HCT116 (cell line): ENCODE measurements around the gene KCNV2. TPM values are rescaled to one million over a fixed set of nuclear protein-coding genes. Genes with fewer than 3 reads are reported as not detected.

Experiments used
- ATAC-seq: fragments of 200-7000 bp; cut with Tn5 transposase; 2 replicates; pipeline ENCODE4 v1.9.1; 2020; ENCODE audit warnings: mild to moderate bottlenecking, moderate library complexity
- BruUV-seq: library from RNA; stranded (reverse); fragments of 400-500 nt; replicated peaks from 2 replicates; lab custom pipeline; 2021; lab: Mats Ljungman, UMichigan
- CTCF ChIA-PET: fragments of 300-600 bp; sonication (Branson Sonifier 250); formaldehyde crosslinking; loops from one replicate; lab custom pipeline; 2021; ENCODE audit warnings: antibody characterized with exemption; lab: Charles Lee
- POLR2A ChIA-PET: fragments of 300-600, 350-600 bp; sonication (Branson Sonifier 250); formaldehyde crosslinking; loops from one replicate; lab custom pipeline; 2021; ENCODE audit warnings: antibody characterized with exemption; lab: Charles Lee
- RAD21 ChIA-PET, 2 experiments: fragments of 300-600 bp; sonication (Branson Sonifier 250); formaldehyde crosslinking; loops; one replicate each; lab custom pipeline; 2023; ENCODE audit warnings: low total read pairs in 2 of 2; ENCODE audit not compliant: uncharacterized antibody in 2 of 2, unreplicated experiment in 2 of 2, low non-redundant PET in 1 of 2; lab: Charles Lee
- DNase-seq: peaks from one replicate; pipeline ENCODE4 v3.0.0-alpha.2; 2010; ENCODE audit warnings: low read depth, low spot score
- H2AFZ ChIP-seq: fragments of 200-600 bp; shearing (Covaris generic), sonication (generic); 2 replicates; pipeline ENCODE4 v1.6.1; 2017; ENCODE audit warnings: low read depth, mixed run types, mixed read lengths, antibody characterized with exemption, low read length; ENCODE audit not compliant: poor library complexity, severe bottlenecking
- H3K27ac ChIP-seq: 2 replicates; pipeline ENCODE4 v1.5.1; 2012; ENCODE audit warnings: low read depth, low read length
- H3K27me3 ChIP-seq: fragments of 200-600 bp; sonication (generic); 2 replicates; pipeline ENCODE4 v1.6.1; 2016; ENCODE audit warnings: mixed run types, low read length, mixed read lengths; ENCODE audit not compliant: insufficient read depth
- H3K36me3 ChIP-seq, 2 experiments: fragments of 200-500 bp in 1 of 2; fragments of 200-600 bp in 1 of 2; sonication (Bioruptor generic) in 1 of 2; sonication (generic) in 1 of 2; 2 replicates each; pipeline versions ENCODE4 v1.5.1 to v1.6.1; 2014 to 2016; ENCODE audit warnings: low read length in 2 of 2, inconsistent platforms in 1 of 2, mixed read lengths in 1 of 2, mixed run types in 1 of 2; ENCODE audit not compliant: insufficient read depth in 2 of 2, control insufficient read depth in 1 of 2
- H3K4me1 ChIP-seq, 2 experiments: fragments of 200-600 bp in 1 of 2; sonication (generic) in 1 of 2; 2 replicates each; pipeline versions ENCODE4 v1.5.1 to v1.6.1; 2012 to 2017; ENCODE audit warnings: low read length in 2 of 2, inconsistent platforms in 1 of 2, mild to moderate bottlenecking in 1 of 2, mixed read lengths in 1 of 2, mixed run types in 1 of 2, moderate library complexity in 1 of 2; ENCODE audit not compliant: insufficient read depth in 2 of 2, control insufficient read depth in 1 of 2
- H3K4me2 ChIP-seq: fragments of 200-600 bp; sonication (generic); 2 replicates; pipeline ENCODE4 v1.6.1; 2017; ENCODE audit warnings: mixed run types, low read length, mixed read lengths
- H3K4me3 ChIP-seq, 2 experiments: fragments of 200-600 bp in 1 of 2; sonication (generic) in 1 of 2; replicated peaks in 1 of 2; 2 replicates each; pipeline ENCODE4 v1.5.1; 2011 to 2016; ENCODE audit warnings: low read length in 2 of 2, control low read depth in 1 of 2, low read depth in 1 of 2, mild to moderate bottlenecking in 1 of 2, mixed read lengths in 1 of 2, mixed run types in 1 of 2
- H3K79me2 ChIP-seq: fragments of 200-600 bp; sonication (generic); 2 replicates; pipeline ENCODE4 v1.6.1; 2017; ENCODE audit warnings: mild to moderate bottlenecking, mixed run types, low read length, moderate library complexity, mixed read lengths; ENCODE audit not compliant: insufficient read depth
- H3K9ac ChIP-seq: fragments of 200-600 bp; sonication (generic); 2 replicates; pipeline ENCODE4 v1.6.1; 2016; ENCODE audit warnings: low read length, mixed read lengths
- H3K9me2 ChIP-seq: fragments of 200-600 bp; sonication (generic), shearing (Covaris generic); 2 replicates; pipeline ENCODE4 v1.6.1; 2017; ENCODE audit warnings: mixed run types, mild to moderate bottlenecking, moderate library complexity; ENCODE audit not compliant: insufficient read depth
- H3K9me3 ChIP-seq, 2 experiments: fragments of 200-500 bp in 1 of 2; fragments of 200-600 bp in 1 of 2; sonication (Bioruptor generic) in 1 of 2; sonication (generic) in 1 of 2; 2 replicates each; pipeline ENCODE4 v1.6.1; 2014 to 2017; ENCODE audit warnings: low read length in 2 of 2, mixed read lengths in 2 of 2, inconsistent platforms in 1 of 2, low read depth in 1 of 2, mild to moderate bottlenecking in 1 of 2, mixed run types in 1 of 2, moderate library complexity in 1 of 2; ENCODE audit not compliant: control insufficient read depth in 1 of 2, insufficient read depth in 1 of 2
- H4K20me1 ChIP-seq: fragments of 200-600 bp; sonication (generic), shearing (Covaris generic); 2 replicates; pipeline ENCODE4 v1.6.1; 2017; ENCODE audit warnings: mixed run types, mild to moderate bottlenecking, moderate library complexity; ENCODE audit not compliant: insufficient read depth
- CBX3 ChIP-seq: IDR thresholded peaks from 2 replicates; pipeline ENCODE4 v1.6.1; 2012; ENCODE audit warnings: low read depth
- CEBPB ChIP-seq: IDR thresholded peaks from 2 replicates; pipeline ENCODE4 v1.6.1; 2012; ENCODE audit warnings: low read depth
- EGR1 ChIP-seq: IDR thresholded peaks from 2 replicates; pipeline ENCODE4 v1.6.1; 2012; ENCODE audit warnings: low read depth
- ELF1 ChIP-seq: IDR thresholded peaks from 2 replicates; pipeline ENCODE4 v1.6.1; 2012; ENCODE audit warnings: low read depth, borderline replicate concordance
- EZH2 ChIP-seq: fragments of 200-600 bp; sonication (generic); IDR thresholded peaks from 2 replicates; pipeline ENCODE4 v1.6.1; 2017; ENCODE audit warnings: antibody characterized with exemption, mixed run types
- EZH2phosphoT487 ChIP-seq: fragments of 200-600 bp; IDR thresholded peaks from 2 replicates; pipeline ENCODE4 v1.6.1; 2018; ENCODE audit warnings: antibody characterized with exemption, borderline replicate concordance
- JUND ChIP-seq: IDR thresholded peaks from 2 replicates; pipeline ENCODE4 v1.6.1; 2012
- POLR2A ChIP-seq: IDR thresholded peaks from 2 replicates; pipeline ENCODE4 v1.7.0; 2011; ENCODE audit warnings: borderline replicate concordance; ENCODE audit not compliant: insufficient read depth, insufficient read length; ENCODE audit errors: extremely low read depth
- POLR2AphosphoS5 ChIP-seq: IDR thresholded peaks from 2 replicates; pipeline ENCODE4 v1.6.1; 2011; ENCODE audit warnings: mild to moderate bottlenecking, low read depth, low read length, moderate library complexity
- SIN3A ChIP-seq: IDR thresholded peaks from 2 replicates; pipeline ENCODE4 v1.6.1; 2012; ENCODE audit warnings: low read depth
- SP1 ChIP-seq: IDR thresholded peaks from 2 replicates; pipeline ENCODE4 v1.6.1; 2012; ENCODE audit warnings: low read depth
- TCF7L2 ChIP-seq: IDR thresholded peaks from 2 replicates; pipeline ENCODE4 v1.7.0; 2011; ENCODE audit warnings: borderline replicate concordance, inconsistent platforms; ENCODE audit not compliant: insufficient read depth, insufficient read length; ENCODE audit errors: extremely low read depth
- YY1 ChIP-seq: IDR thresholded peaks from 2 replicates; pipeline ENCODE4 v1.6.1; 2011; ENCODE audit warnings: low read length, low read depth, moderate library complexity, mild to moderate bottlenecking; ENCODE audit not compliant: insufficient replicate concordance; ENCODE audit errors: extremely low read depth
- ZNF274 ChIP-seq: fragments of 200-500 bp; sonication (Bioruptor generic); IDR thresholded peaks from 2 replicates; pipeline ENCODE4 v1.6.1; 2014; ENCODE audit warnings: mild to moderate bottlenecking, low read depth, low read length, inconsistent platforms
- intact Hi-C: fragments of 100-400 bp; cut with micrococcal nuclease; formaldehyde crosslinking; loops from 2 replicates; pipeline ENCODE4 v1.10.0; 2022
- total RNA-seq: library from RNA; stranded (reverse); gene quantifications from one replicate; pipeline ENCODE4 v1.2.1, GENCODE V29; 2021; ENCODE audit not compliant: unreplicated experiment
- TF ChIP-seq, protein P1 (sequence below): IDR thresholded peaks from 2 replicates; pipeline ENCODE4 v1.6.1; 2012
- TF ChIP-seq, protein P2 (sequence below): IDR thresholded peaks from 2 replicates; pipeline ENCODE4 v1.6.1; 2012
- TF ChIP-seq, protein P3 (sequence below): IDR thresholded peaks from 2 replicates; pipeline ENCODE4 v1.6.1; 2011; ENCODE audit warnings: mild to moderate bottlenecking, low read length, moderate library complexity; ENCODE audit not compliant: insufficient replicate concordance; ENCODE audit errors: extremely low read depth
- TF ChIP-seq, protein P4 (sequence below), 3 experiments: fragments of 200-600 bp in 1 of 3; sonication (generic) in 1 of 3; IDR thresholded peaks in 2 of 3; conservative IDR thresholded peaks in 1 of 3; 2 replicates each; pipeline ENCODE4 v1.5.1; 2012 to 2017; ENCODE audit warnings: low read depth in 2 of 3, low read length in 2 of 3, antibody characterized with exemption in 1 of 3, borderline replicate concordance in 1 of 3, control low read depth in 1 of 3, mild to moderate bottlenecking in 1 of 3, mixed read lengths in 1 of 3, mixed run types in 1 of 3, moderate library complexity in 1 of 3; ENCODE audit not compliant: insufficient read depth in 1 of 3

KCNV2 gene
- total RNA-seq, 1 experiment from 2014 or later: not detected

DNA sequence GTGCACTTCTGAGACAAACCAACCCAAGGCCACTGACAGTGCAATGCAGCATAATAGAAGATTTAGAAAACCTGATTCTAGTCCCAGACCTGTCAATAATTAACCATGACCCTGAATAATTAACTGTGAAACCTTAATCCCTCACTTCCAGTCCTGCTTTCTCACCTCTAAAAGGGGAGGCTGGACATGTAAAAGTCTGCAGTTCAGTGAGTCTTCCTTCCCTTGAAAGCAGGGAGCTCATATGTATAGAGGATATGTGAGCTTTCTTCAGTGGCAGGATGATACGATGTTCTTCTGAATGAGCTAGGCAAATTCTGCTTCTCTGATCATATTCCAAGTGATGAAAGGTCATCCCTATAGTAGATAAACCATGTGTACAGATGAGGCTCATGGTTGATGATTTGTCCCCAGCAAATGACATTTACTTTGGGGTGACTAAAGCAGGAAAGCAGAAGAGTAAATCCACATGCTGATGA, 2.9 kb downstream of the KCNV2 start:
- Histone ChIP-seq H3K9me2 (no peaks in the 10 kb centered on the region), H3K9me3 (no peaks in the 10 kb centered on the region), H3K79me2 (no peaks in the 10 kb centered on the region), H3K9ac (no peak overlapping the region), H3K36me3 (peaks cover 0 to 5% of the 10 kb centered on the region in 2 experiments; a peak in 1 of 4 replicates), H3K27me3 (no peaks in the 10 kb centered on the region), H3K4me2 (no peak overlapping the region), H3K27ac (no peak overlapping the region), H3K4me1 (peaks cover 0 to 3% of the 10 kb centered on the region in 2 experiments; a peak in 1 of 4 replicates), H2AFZ (no peak overlapping the region), H3K4me3 (no peak overlapping the region), H4K20me1 (no peaks in the 10 kb centered on the region)
- no peak for ATAC-seq
- CTCF ChIA-PET: no interaction called here
- intact Hi-C loops: loop anchor here (5.0 kb wide), 1 partner anchor 588 kb away; no protein-coding TSS in a partner anchor
- TF ChIP-seq ZNF274 (no peak), JUND (no peak), YY1 (no peak), SP1 (no peak), TCF7L2 (no peak), POLR2AphosphoS5 (no peak), SIN3A (no peak), EZH2phosphoT487 (no peak), CEBPB (no peak), CBX3 (no peak), EGR1 (no peak), POLR2A (no peak), ELF1 (no peak), EZH2 (no peak)
- TF ChIP-seq, protein P1, sequence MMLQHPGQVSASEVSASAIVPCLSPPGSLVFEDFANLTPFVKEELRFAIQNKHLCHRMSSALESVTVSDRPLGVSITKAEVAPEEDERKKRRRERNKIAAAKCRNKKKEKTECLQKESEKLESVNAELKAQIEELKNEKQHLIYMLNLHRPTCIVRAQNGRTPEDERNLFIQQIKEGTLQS: no peak
- TF ChIP-seq, protein P2, sequence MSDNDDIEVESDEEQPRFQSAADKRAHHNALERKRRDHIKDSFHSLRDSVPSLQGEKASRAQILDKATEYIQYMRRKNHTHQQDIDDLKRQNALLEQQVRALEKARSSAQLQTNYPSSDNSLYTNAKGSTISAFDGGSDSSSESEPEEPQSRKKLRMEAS: no peak
- TF ChIP-seq, protein P3, sequence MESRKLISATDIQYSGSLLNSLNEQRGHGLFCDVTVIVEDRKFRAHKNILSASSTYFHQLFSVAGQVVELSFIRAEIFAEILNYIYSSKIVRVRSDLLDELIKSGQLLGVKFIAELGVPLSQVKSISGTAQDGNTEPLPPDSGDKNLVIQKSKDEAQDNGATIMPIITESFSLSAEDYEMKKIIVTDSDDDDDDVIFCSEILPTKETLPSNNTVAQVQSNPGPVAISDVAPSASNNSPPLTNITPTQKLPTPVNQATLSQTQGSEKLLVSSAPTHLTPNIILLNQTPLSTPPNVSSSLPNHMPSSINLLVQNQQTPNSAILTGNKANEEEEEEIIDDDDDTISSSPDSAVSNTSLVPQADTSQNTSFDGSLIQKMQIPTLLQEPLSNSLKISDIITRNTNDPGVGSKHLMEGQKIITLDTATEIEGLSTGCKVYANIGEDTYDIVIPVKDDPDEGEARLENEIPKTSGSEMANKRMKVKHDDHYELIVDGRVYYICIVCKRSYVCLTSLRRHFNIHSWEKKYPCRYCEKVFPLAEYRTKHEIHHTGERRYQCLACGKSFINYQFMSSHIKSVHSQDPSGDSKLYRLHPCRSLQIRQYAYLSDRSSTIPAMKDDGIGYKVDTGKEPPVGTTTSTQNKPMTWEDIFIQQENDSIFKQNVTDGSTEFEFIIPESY: no peak
- TF ChIP-seq, protein P4, sequence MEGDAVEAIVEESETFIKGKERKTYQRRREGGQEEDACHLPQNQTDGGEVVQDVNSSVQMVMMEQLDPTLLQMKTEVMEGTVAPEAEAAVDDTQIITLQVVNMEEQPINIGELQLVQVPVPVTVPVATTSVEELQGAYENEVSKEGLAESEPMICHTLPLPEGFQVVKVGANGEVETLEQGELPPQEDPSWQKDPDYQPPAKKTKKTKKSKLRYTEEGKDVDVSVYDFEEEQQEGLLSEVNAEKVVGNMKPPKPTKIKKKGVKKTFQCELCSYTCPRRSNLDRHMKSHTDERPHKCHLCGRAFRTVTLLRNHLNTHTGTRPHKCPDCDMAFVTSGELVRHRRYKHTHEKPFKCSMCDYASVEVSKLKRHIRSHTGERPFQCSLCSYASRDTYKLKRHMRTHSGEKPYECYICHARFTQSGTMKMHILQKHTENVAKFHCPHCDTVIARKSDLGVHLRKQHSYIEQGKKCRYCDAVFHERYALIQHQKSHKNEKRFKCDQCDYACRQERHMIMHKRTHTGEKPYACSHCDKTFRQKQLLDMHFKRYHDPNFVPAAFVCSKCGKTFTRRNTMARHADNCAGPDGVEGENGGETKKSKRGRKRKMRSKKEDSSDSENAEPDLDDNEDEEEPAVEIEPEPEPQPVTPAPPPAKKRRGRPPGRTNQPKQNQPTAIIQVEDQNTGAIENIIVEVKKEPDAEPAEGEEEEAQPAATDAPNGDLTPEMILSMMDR (IDR thresholded peaks at IDR 0.05 in 2 of 3, conservative IDR thresholded peaks at IDR 0.05 in 1 of 3; ENCODE audit: borderline replicate concordance in 1 of 3, insufficient read depth in 1 of 3, low read depth in 2 of 3, low read length in 2 of 3): no peak
- no peak for DNase-seq
- POLR2A ChIA-PET: no interaction called here
- RAD21 ChIA-PET: no interaction called here
- BruUV-seq: no TSS peak
